ENCODE measurements around the gene ZNF557.
"Not testable (repeated sequence)": the region's sequence is repeated elsewhere in the genome, so short reads cannot be mapped to it uniquely, and the experiment has no call there.

ZNF557 gene

GRCh38 chr19:7069042-7069903 lies at the start of gene ZNF557 (continued):
- TF ChIP-seq, protein P1, sequence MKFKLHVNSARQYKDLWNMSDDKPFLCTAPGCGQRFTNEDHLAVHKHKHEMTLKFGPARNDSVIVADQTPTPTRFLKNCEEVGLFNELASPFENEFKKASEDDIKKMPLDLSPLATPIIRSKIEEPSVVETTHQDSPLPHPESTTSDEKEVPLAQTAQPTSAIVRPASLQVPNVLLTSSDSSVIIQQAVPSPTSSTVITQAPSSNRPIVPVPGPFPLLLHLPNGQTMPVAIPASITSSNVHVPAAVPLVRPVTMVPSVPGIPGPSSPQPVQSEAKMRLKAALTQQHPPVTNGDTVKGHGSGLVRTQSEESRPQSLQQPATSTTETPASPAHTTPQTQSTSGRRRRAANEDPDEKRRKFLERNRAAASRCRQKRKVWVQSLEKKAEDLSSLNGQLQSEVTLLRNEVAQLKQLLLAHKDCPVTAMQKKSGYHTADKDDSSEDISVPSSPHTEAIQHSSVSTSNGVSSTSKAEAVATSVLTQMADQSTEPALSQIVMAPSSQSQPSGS (tag by site-specific recombination; IDR thresholded peaks at IDR 0.05; ENCODE audit: low read depth) = no peak
- TF ChIP-seq, protein P2, sequence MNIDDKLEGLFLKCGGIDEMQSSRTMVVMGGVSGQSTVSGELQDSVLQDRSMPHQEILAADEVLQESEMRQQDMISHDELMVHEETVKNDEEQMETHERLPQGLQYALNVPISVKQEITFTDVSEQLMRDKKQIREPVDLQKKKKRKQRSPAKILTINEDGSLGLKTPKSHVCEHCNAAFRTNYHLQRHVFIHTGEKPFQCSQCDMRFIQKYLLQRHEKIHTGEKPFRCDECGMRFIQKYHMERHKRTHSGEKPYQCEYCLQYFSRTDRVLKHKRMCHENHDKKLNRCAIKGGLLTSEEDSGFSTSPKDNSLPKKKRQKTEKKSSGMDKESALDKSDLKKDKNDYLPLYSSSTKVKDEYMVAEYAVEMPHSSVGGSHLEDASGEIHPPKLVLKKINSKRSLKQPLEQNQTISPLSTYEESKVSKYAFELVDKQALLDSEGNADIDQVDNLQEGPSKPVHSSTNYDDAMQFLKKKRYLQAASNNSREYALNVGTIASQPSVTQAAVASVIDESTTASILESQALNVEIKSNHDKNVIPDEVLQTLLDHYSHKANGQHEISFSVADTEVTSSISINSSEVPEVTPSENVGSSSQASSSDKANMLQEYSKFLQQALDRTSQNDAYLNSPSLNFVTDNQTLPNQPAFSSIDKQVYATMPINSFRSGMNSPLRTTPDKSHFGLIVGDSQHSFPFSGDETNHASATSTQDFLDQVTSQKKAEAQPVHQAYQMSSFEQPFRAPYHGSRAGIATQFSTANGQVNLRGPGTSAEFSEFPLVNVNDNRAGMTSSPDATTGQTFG (tag by site-specific recombination; IDR thresholded peaks at IDR 0.05; ENCODE audit: borderline replicate concordance) = no peak
- no peak for TF ChIP-seq ZNF155 (tag by site-specific recombination; IDR thresholded peaks at IDR 0.05)
- no peak for TF ChIP-seq ZNF837 (tag by site-specific recombination; IDR thresholded peaks at IDR 0.05)
- TF ChIP-seq ZNF146 (tag by site-specific recombination; IDR thresholded peaks at IDR 0.05) = no peak
- TF ChIP-seq ZNF555 (tag by site-specific recombination; conservative IDR thresholded peaks at IDR 0.05) = no peak
- TF ChIP-seq ZNF501 (tag by site-specific recombination; IDR thresholded peaks at IDR 0.05) = peak; percentile 53; the same call in 1 of the 2 replicates
- no peak for TF ChIP-seq ZNF169 (tag by site-specific recombination; IDR thresholded peaks at IDR 0.05)
- TF ChIP-seq ZNF677 (tag by site-specific recombination; IDR thresholded peaks at IDR 0.05) = no peak
- no peak for TF ChIP-seq AEBP2 (tag by site-specific recombination; IDR thresholded peaks at IDR 0.05; ENCODE audit: borderline replicate concordance)
- TF ChIP-seq EGR2 (tag by site-specific recombination; IDR thresholded peaks at IDR 0.05; ENCODE audit: low read depth) = peak; percentile 99
- no peak for TF ChIP-seq ZNF670 (tag by site-specific recombination; IDR thresholded peaks at IDR 0.05; ENCODE audit: low read depth)
- no peak for TF ChIP-seq TCF7L2 (IDR thresholded peaks at IDR 0.05; ENCODE audit: borderline replicate concordance, low read depth, low read length)
- TF ChIP-seq ZNF785 (tag by site-specific recombination; IDR thresholded peaks at IDR 0.05) = no peak
- peak; percentile 66 for TF ChIP-seq KLF1 (tag by site-specific recombination; IDR thresholded peaks at IDR 0.05)
- TF ChIP-seq ZBTB48 (tag by site-specific recombination; IDR thresholded peaks at IDR 0.05) = no peak
- TF ChIP-seq ZNF791 (tag by site-specific recombination; IDR thresholded peaks at IDR 0.05) = no peak
- TF ChIP-seq ZBTB8A (tag by site-specific recombination; IDR thresholded peaks at IDR 0.05) = peak; percentile 30; the same call in 1 of the 2 replicates
- no peak for TF ChIP-seq ZNF544 (tag by site-specific recombination; IDR thresholded peaks at IDR 0.05)
- no peak for TF ChIP-seq ZNF571 (tag by site-specific recombination; IDR thresholded peaks at IDR 0.05)
- peak; percentile 57 for TF ChIP-seq ZNF629 (tag by site-specific recombination; IDR thresholded peaks at IDR 0.05)
- TF ChIP-seq FEZF1 (tag by site-specific recombination; IDR thresholded peaks at IDR 0.05) = no peak
- TF ChIP-seq ZNF48 (tag by site-specific recombination; IDR thresholded peaks at IDR 0.05) = no peak
- no peak for TF ChIP-seq ZFP69B (tag by site-specific recombination; IDR thresholded peaks at IDR 0.05)
- peak; percentile 95 for TF ChIP-seq SP3 (tag by site-specific recombination; IDR thresholded peaks at IDR 0.05)
- TF ChIP-seq GLIS2 (tag by site-specific recombination; IDR thresholded peaks at IDR 0.05) = peak; percentile 54; the same call in 1 of the 2 replicates
- TF ChIP-seq GLI4 (tag by site-specific recombination; IDR thresholded peaks at IDR 0.05) = no peak

DNA sequence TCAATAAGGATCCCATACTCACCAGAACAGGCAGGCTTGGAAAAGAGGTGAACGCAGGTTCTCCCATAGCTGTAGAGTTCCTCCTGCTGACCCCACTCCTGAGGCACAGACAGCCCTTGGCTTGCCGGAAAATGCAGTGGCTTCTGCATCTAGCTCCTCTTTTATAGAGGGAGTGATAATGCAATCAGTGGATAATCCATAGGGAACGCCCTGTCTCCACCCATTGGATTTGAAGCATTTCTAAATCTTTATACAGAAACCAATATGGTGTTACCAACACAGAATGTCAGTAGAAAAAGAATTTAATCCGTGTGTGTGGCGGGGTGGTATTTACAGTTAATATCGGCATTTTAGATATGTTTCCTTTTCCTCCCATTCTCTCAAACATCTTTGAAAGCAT lies 48.2 kb upstream of the ZNF557 start, which contains the start of gene MBD3L2B:
Gene MBD3L2B (minus strand): TSS at position 101 of the 400 bp plus-strand sequence. CDS start 34 bp downstream, at position 67.
- H3K4me1 ChIP-seq (ENCODE audit: control insufficient read depth, insufficient read depth, low read length); H3K4me3 ChIP-seq (ENCODE audit: low read depth, low read length); H3K9me3 ChIP-seq (ENCODE audit: control insufficient read depth, insufficient read depth, low read depth, low read length); H3K36me3 ChIP-seq (ENCODE audit: control insufficient read depth in 2 of 2, insufficient read depth in 1 of 2, low read length in 2 of 2); CTCF ChIA-PET; H3K27ac ChIP-seq (ENCODE audit: extremely low read depth, low read depth, low read length); POLR2A ChIA-PET: not testable (repeated sequence)

DNA sequence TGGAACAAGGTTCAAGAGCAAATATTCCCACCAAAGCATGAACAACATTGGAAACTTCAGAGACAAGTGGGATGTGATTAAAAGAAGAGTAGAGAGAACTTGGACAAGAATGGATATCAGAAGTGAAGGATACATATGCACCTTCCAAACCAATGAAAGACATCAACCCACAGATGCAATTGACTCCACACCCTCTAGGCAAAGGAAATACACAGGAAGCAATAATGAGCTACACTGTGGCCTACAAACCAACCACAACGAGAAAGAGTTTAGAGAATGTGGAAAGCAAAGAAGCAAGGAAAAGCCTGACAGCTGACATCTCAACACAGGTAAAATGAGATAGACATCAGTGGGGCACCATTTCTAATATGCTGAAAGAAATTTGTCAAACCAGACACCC lies 40.7 kb upstream of the ZNF557 start:
- CTCF ChIA-PET; H3K9me3 ChIP-seq (ENCODE audit: control insufficient read depth, insufficient read depth, low read depth, low read length); H3K36me3 ChIP-seq (ENCODE audit: control insufficient read depth in 2 of 2, insufficient read depth in 1 of 2, low read length in 2 of 2); H3K4me3 ChIP-seq (ENCODE audit: low read depth, low read length); H3K27ac ChIP-seq (ENCODE audit: extremely low read depth, low read depth, low read length); H3K4me1 ChIP-seq (ENCODE audit: control insufficient read depth, insufficient read depth, low read length); POLR2A ChIA-PET: not testable (repeated sequence)

- CTCF ChIA-PET; H3K36me3 ChIP-seq (ENCODE audit: control insufficient read depth in 2 of 2, insufficient read depth in 1 of 2, low read length in 2 of 2); H3K9me3 ChIP-seq (ENCODE audit: control insufficient read depth, insufficient read depth, low read depth, low read length); H3K4me1 ChIP-seq (ENCODE audit: control insufficient read depth, insufficient read depth, low read length); H3K27ac ChIP-seq (ENCODE audit: extremely low read depth, low read depth, low read length); H3K4me3 ChIP-seq (ENCODE audit: low read depth, low read length): not testable (repeated sequence)
- POLR2A ChIA-PET = interaction anchor here (0.6 kb wide), 1 partner anchor 69 kb away, joined by 3 read pairs; no protein-coding TSS in a partner anchor
Observed at GRCh38 chr19:7030278-7030677, 39.2 kb upstream of the ZNF557 start, which contains the start of gene MBD3L5. Gene MBD3L5, plus strand, starts transcription at chr19:7030578. Its CDS starts 34 bp downstream, at chr19:7030612.

All from HEK293 (cell line).